DOHH2 (cell line): ENCODE results near the gene FEV.

Experiments
- H3F3A ChIP-seq: fragments of 200-600 bp; sonication (generic), shearing (Covaris generic); 2 replicates; pipeline ENCODE4 v1.6.0; 2016; ENCODE audit warnings: antibody characterized with exemption, mild to moderate bottlenecking; ENCODE audit not compliant: control insufficient read depth, insufficient read depth
- H3K27ac ChIP-seq: fragments of 200-600 bp; sonication (generic); 2 replicates; pipeline ENCODE4 v1.5.1; 2014; ENCODE audit warnings: low read depth, mild to moderate bottlenecking, low read length, moderate library complexity
- H3K27me3 ChIP-seq: fragments of 200-600 bp; sonication (generic); 2 replicates; pipeline ENCODE4 v1.6.1; 2014; ENCODE audit warnings: mild to moderate bottlenecking, low read length, mixed read lengths; ENCODE audit not compliant: control insufficient read depth
- H3K36me3 ChIP-seq: fragments of 200-600 bp; sonication (generic); 2 replicates; pipeline ENCODE4 v1.6.1; 2014; ENCODE audit warnings: mild to moderate bottlenecking, low read length, moderate library complexity, mixed read lengths; ENCODE audit not compliant: control insufficient read depth
- H3K4me1 ChIP-seq: fragments of 200-600 bp; sonication (generic); 2 replicates; pipeline ENCODE4 v1.6.1; 2014; ENCODE audit warnings: mild to moderate bottlenecking, low read length, mixed read lengths; ENCODE audit not compliant: control insufficient read depth
- H3K4me2 ChIP-seq: fragments of 200-600 bp; sonication (generic); 2 replicates; pipeline ENCODE4 v1.6.0; 2014; ENCODE audit warnings: mild to moderate bottlenecking, low read length, moderate library complexity
- H3K4me3 ChIP-seq: fragments of 200-600 bp; sonication (generic); 2 replicates; pipeline ENCODE4 v1.5.1; 2014; ENCODE audit warnings: mild to moderate bottlenecking, low read length, mixed read lengths
- H3K79me2 ChIP-seq: fragments of 200-600 bp; sonication (generic); 2 replicates; pipeline ENCODE4 v1.6.1; 2014; ENCODE audit warnings: mild to moderate bottlenecking, low read length, mixed read lengths; ENCODE audit not compliant: control insufficient read depth
- H3K9me2 ChIP-seq: fragments of 200-600 bp; sonication (generic); replicated peaks from 2 replicates; pipeline ENCODE4 v1.6.1; 2014; ENCODE audit warnings: mild to moderate bottlenecking, low read length, mixed read lengths; ENCODE audit not compliant: control insufficient read depth
- H3K9me3 ChIP-seq: fragments of 200-600 bp; sonication (generic); 2 replicates; pipeline ENCODE4 v1.6.1; 2014; ENCODE audit warnings: antibody characterized with exemption, low read length, mixed read lengths; ENCODE audit not compliant: control insufficient read depth, insufficient read depth
- H4K20me1 ChIP-seq: fragments of 200-600 bp; sonication (generic); 2 replicates; pipeline ENCODE4 v1.6.0; 2014; ENCODE audit warnings: low read depth, mild to moderate bottlenecking, antibody characterized with exemption, low read length, moderate library complexity; ENCODE audit not compliant: control insufficient read depth, insufficient read depth
- EZH2phosphoT487 ChIP-seq: fragments of 200-600 bp; sonication (generic); IDR thresholded peaks from 2 replicates; pipeline ENCODE4 v1.6.1; 2017; ENCODE audit warnings: borderline replicate concordance, mild to moderate bottlenecking, antibody characterized with exemption, low read length, moderate library complexity, mixed read lengths
- TF ChIP-seq, protein P1 (sequence below): fragments of 200-600 bp; sonication (generic); IDR thresholded peaks from one replicate; pipeline ENCODE4 v1.5.1; 2014; ENCODE audit warnings: antibody characterized with exemption, mild to moderate bottlenecking, low read depth, low read length; ENCODE audit not compliant: poor library complexity, severe bottlenecking

FEV gene

DNA sequence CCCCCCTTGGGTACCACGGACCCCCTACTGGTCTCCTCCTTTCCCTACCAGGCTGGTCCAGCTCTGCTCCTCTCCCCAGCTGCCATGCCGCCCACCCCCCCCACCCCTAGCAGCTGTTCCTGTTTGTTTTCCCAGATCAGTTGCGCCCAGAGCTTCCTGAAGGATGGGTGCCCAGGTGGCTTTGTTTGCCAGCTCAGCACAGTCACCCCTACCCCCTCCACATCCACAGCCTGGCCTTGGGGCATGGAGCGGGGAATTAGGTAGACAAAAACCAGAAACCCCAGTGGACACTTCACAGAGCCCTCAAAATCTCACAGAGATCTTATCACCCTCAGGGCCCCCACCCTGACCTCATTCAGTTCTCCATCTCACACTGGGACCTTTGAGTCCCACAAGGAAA is 12.0 kb upstream of the FEV start:
- no peaks in the 10 kb centered on the region for H4K20me1 ChIP-seq
- peaks cover 8% of the 10 kb centered on the region; the same call in 1 of the 2 replicates for H3K4me1 ChIP-seq
- no peaks in the 10 kb centered on the region for H3F3A ChIP-seq
- H3K9me2 ChIP-seq, result no peaks in the 10 kb centered on the region
- H3K9me3 ChIP-seq, result no peaks in the 10 kb centered on the region
- H3K79me2 ChIP-seq, result no peaks in the 10 kb centered on the region
- H3K27me3 ChIP-seq, result peaks cover 80% of the 10 kb centered on the region
- H3K36me3 ChIP-seq, result no peaks in the 10 kb centered on the region
- H3K27ac ChIP-seq, result no peak overlapping the region
- H3K4me2 ChIP-seq, result no peak overlapping the region
- TF ChIP-seq, protein P1, sequence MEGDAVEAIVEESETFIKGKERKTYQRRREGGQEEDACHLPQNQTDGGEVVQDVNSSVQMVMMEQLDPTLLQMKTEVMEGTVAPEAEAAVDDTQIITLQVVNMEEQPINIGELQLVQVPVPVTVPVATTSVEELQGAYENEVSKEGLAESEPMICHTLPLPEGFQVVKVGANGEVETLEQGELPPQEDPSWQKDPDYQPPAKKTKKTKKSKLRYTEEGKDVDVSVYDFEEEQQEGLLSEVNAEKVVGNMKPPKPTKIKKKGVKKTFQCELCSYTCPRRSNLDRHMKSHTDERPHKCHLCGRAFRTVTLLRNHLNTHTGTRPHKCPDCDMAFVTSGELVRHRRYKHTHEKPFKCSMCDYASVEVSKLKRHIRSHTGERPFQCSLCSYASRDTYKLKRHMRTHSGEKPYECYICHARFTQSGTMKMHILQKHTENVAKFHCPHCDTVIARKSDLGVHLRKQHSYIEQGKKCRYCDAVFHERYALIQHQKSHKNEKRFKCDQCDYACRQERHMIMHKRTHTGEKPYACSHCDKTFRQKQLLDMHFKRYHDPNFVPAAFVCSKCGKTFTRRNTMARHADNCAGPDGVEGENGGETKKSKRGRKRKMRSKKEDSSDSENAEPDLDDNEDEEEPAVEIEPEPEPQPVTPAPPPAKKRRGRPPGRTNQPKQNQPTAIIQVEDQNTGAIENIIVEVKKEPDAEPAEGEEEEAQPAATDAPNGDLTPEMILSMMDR, result no peak
- TF ChIP-seq EZH2phosphoT487, result no peak
- H3K4me3 ChIP-seq, result no peak overlapping the region

DNA sequence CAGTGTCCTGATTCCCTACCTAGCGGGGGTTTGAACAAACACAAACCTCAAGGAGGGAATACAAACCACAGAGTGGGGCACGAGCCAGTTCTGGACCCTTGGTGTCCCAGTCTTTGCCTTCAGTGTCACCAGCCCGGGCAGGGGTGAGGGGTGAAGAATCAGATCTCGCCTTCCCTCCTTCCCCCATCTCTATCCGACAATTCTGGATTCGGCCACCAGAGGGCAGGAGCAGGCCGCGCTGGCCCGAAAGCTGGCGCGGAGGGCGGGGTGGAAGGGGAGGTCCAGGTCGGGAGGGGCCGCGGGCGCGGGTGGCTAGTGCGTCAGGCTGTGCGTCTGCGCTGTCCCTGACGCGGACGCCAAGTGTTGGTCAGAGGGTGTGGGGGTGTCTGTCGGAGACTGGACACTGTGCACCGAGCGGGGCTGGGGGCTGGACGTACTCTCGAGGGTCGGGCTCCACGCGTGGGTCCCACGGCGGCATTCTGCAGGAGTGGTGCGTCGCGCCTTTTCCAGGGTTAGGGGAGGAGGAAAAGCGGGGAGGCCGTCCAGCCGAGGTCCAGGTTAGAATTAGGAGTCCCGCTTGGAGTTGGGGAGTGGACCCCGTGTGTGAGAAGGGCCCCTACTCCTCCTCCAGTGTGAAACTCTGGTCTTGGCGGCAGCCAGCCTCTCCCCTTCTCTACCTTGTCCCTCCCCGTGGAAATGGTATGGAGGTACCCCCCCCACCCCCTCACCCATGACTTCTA is 11.2 kb upstream of the FEV start:
- no peaks in the 10 kb centered on the region for H3K79me2 ChIP-seq
- H3K27ac ChIP-seq, result no peak overlapping the region
- no peak for TF ChIP-seq EZH2phosphoT487
- TF ChIP-seq, protein P1, result peak; percentile 89
- no peaks in the 10 kb centered on the region for H3K9me3 ChIP-seq
- peaks cover 86% of the 10 kb centered on the region for H3K27me3 ChIP-seq
- no peaks in the 10 kb centered on the region for H3K36me3 ChIP-seq
- no peaks in the 10 kb centered on the region for H4K20me1 ChIP-seq
- H3K4me1 ChIP-seq, result peaks cover 8% of the 10 kb centered on the region; the same call in 1 of the 2 replicates
- H3K4me3 ChIP-seq, result peak overlapping the region; percentile 44; the same call in 1 of the 2 replicates
- no peaks in the 10 kb centered on the region for H3F3A ChIP-seq
- H3K9me2 ChIP-seq, result no peaks in the 10 kb centered on the region
- peak overlapping the region; percentile 56; the same call in 1 of the 2 replicates for H3K4me2 ChIP-seq

DNA sequence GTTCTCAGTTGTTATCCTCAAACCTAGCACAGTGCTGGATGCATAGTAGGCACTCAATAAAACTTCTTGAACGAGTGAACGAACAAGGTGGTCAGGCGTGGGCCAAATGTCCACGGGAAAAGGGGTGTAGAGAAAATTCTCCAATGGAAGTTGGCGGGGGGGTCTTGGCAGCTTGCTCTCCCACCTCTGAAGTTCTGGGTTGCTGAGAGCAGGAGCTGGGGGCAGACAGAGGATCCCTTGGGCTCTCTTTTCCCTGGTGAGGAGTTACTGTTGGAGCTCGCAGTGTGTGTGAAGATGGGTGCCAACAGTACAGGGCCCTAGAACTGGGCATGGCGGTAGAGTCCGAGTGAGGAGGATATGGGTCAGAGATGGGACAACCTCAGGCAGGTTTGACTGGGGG is 10.6 kb upstream of the FEV start:
- TF ChIP-seq, protein P1, result no peak
- no peak for TF ChIP-seq EZH2phosphoT487
- Histone ChIP-seq H3K36me3 (no peaks in the 10 kb centered on the region), H3K27ac (no peak overlapping the region), H3K4me3 (no peak overlapping the region), H3K9me3 (no peaks in the 10 kb centered on the region), H3K4me2 (0 out of 2 replicates have a peak overlapping the region, but pooled peaks have one; percentile 56), H3K27me3 (peaks cover 86% of the 10 kb centered on the region), H3K4me1 (peaks cover 8% of the 10 kb centered on the region; the same call in 1 of the 2 replicates), H3K79me2 (no peaks in the 10 kb centered on the region), H3K9me2 (no peaks in the 10 kb centered on the region), H4K20me1 (no peaks in the 10 kb centered on the region), H3F3A (no peaks in the 10 kb centered on the region)
